Measurements from ENCODE around the gene ADAMTSL2. TPM values are rescaled to one million over a fixed set of nuclear protein-coding genes. Genes with fewer than 3 reads are reported as not detected.

The ADAMTSL2 gene
- total and polyA plus RNA-seq, 8 donors = 8.0 to 18.5 (median 12.3) TPM

DNA sequence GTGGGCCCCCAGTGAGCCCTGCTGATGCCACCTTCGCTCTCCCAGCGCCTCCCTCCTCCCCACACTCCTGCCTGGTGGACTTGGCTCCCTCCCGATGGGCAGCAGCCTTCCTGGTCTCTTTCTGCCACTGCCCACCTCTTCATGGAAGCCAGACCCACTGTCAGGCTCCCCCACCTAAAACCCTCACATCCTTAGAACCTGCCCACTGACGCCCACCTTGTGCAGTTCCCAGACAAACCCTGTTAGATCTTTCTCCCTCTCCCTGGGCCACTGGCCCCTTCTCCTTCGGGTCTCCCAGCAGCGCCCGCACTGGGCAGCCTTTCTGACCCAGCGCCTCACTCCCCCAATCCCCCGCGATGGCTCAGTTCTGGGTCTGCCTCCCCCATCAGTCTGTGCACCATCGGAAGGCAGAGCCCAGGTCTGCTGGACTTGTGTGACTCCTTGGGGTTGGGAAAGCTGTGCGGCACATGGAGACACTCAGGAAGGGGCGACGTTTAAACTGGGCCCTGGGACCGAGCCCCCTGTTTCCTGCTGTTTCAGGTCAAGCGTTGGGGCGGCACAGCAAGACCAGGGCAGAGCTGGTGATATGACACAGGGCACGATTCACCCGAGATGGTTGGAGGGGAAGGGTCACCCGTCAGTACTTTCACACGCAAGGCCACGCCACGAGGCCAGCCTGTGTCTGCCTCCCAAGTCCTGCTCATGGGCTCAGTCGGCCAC is 27.1 kb upstream of the ADAMTSL2 start:
- Histone ChIP-seq H3K27me3 (peaks cover 0 to 14% of the 10 kb centered on the region in 2 donors), H3K4me3 (no peak overlapping the region), H3K27ac (peak overlapping the region in 1 of 2 donors; percentile 20), H3K36me3 (no peaks in the 10 kb centered on the region), H3K4me1 (peaks cover 19 to 23% of the 10 kb centered on the region in 2 donors), H3K9me3 (peaks cover 0 to 6% of the 10 kb centered on the region in 2 donors)
- intact Hi-C loops (cut with DNase I) = no loop called here
- ATAC-seq (no peak), DNase-seq (peak in 1 of 4 donors; percentile 61)
- no peak for TF ChIP-seq CTCF (IDR thresholded peaks at IDR 0.05)

DNA sequence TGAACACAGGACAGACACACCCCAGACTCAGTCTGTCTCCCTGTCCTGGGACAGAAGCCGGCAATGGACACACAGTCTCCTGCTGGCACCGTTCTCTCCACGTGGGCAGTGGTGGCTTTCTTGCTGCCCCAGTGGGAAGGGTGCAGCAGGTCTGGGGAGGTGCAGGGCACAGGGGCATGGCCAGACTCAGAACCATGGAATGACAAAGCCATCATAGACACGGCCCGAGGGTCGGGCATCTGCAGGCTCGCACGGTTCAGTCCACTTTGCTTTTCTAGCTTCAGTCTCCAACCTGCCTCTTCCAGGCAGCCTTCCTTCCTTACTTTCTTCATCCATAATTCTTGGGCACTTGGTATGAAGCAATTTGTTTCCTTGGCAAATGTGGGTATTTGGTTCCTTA is 26.5 kb upstream of the ADAMTSL2 start:
- TF ChIP-seq CTCF (IDR thresholded peaks at IDR 0.05) = no peak
- no peak for ATAC-seq
- intact Hi-C loops (cut with DNase I) = no loop called here

DNA sequence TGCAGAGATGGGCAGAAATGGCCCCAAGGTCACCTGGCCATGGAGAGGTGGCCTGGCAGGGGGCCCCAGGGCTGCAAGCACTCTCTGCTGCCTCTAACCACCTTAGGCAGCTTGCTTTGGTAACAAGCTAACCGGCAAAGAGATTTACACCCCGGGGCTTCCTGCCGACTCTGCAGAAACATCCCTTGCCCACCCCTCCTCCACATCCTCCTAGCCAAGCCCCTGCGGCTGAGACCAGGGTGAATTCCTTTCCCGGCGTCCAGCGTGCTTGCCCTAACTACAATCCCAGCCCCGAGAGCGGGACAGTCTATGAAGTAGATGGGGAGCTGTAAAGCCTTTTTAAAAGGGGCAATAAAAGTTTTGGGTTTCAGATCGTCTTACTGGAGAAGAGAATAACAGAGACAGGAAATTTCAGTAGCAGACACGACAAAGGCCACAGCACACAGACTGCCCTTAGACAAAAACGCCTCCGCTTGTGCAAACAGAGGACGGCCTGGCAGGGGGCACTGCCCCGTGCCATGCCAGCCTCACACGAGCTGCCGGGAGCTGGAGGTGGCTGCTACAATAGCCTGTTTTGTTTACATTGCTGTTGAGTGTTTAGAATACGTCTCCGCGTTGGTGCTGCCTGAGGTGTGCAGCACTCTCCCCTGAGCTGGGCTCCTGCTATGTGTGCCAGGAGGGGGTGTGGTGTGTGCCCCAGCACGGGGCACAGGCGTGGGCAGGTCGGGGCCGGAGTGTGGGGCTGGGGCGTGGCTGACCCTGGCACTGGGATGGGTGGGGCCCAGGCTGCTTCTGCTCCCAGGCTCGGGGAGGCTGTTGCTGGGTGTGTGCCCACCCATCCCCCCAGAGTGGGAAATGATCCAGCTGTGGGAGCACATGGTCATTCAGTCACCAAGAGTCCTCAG is 25.1 kb upstream of the ADAMTSL2 start:
- TF ChIP-seq CTCF (IDR thresholded peaks at IDR 0.05) = no peak
- intact Hi-C loops (cut with DNase I) = no loop called here
- ATAC-seq (peak; percentile 69), DNase-seq (peak in 2 of 4 donors; percentile 46 to 80)
- no peak overlapping the region for H3K27ac ChIP-seq
- peaks cover 19 to 23% of the 10 kb centered on the region in 2 donors for H3K4me1 ChIP-seq
- no peaks in the 10 kb centered on the region for H3K36me3 ChIP-seq
- H3K9me3 ChIP-seq = no peaks in the 10 kb centered on the region
- H3K4me3 ChIP-seq = no peak overlapping the region
- H3K27me3 ChIP-seq = peaks cover 0 to 15% of the 10 kb centered on the region in 2 donors

More for the DNA sequence above, 26.5 kb upstream of the ADAMTSL2 start:
- Histone ChIP-seq H3K27me3 (peaks cover 0 to 14% of the 10 kb centered on the region in 2 donors), H3K4me1 (peaks cover 19 to 23% of the 10 kb centered on the region in 2 donors), H3K4me3 (no peak overlapping the region), H3K36me3 (no peaks in the 10 kb centered on the region), H3K27ac (no peak overlapping the region), H3K9me3 (no peaks in the 10 kb centered on the region)
- peak in 1 of 4 donors; percentile 49 for DNase-seq

DNA sequence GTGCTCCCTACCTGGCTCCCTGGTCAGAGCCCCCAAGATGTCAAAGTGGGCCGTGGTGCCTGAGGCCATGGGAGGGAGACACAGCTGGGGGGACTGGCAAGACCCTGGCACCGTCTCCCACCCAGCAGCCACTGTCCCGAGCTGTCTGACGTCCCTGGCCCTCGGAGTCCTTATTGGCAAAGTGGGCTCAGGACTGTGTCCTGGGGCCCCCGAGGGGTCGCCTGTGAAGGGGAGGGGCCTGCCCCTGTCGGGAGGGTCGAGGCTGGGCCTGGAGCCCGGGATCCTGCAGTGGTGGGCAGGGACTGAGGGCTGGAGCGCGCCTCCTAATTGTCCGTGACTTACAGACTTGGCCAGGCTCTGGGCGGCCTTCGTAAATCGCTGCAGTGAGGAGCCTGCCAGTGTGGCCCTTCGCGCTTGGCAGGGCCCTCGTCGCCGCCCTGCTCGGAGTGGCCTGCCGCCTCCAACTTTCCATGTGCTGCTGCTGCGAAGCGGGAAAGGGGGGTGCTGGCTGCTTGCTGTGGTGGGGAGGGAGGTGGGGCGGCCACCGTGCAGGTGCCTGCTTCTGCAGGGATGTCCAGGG is 23.5 kb upstream of the ADAMTSL2 start:
- DNase-seq = peak in 1 of 4 donors; percentile 63
- no peak for ATAC-seq
- H3K9me3 ChIP-seq = no peaks in the 10 kb centered on the region
- no peak overlapping the region for H3K4me3 ChIP-seq
- H3K4me1 ChIP-seq = peaks cover 19 to 22% of the 10 kb centered on the region in 2 donors
- peaks cover 0 to 29% of the 10 kb centered on the region in 2 donors for H3K27me3 ChIP-seq
- intact Hi-C loops (cut with DNase I) = no loop called here
- TF ChIP-seq CTCF (IDR thresholded peaks at IDR 0.05) = no peak
- no peak overlapping the region for H3K27ac ChIP-seq
- no peaks in the 10 kb centered on the region for H3K36me3 ChIP-seq

All from left lung (tissue), 10 donors.